WI38 (cell line): ENCODE results near the gene AHCY.
"Not testable (repeated sequence)": the region's sequence is repeated elsewhere in the genome, so short reads cannot be mapped to it uniquely, and the experiment has no call there.

Source experiments
- H3K4me3 ChIP-seq: 2 replicates; pipeline ENCODE4 v1.5.1; 2011; ENCODE audit warnings: low read depth, mild to moderate bottlenecking, control low read depth, low read length
- TF ChIP-seq, protein P1 (sequence below): IDR thresholded peaks from 2 replicates; pipeline ENCODE4 v1.5.1; 2012; ENCODE audit warnings: low read depth, mild to moderate bottlenecking, control low read depth, low read length

Gene AHCY

GRCh38 chr20:34299556-34300255 lies 3.4 kb downstream of the AHCY start:
- TF ChIP-seq, protein P1, sequence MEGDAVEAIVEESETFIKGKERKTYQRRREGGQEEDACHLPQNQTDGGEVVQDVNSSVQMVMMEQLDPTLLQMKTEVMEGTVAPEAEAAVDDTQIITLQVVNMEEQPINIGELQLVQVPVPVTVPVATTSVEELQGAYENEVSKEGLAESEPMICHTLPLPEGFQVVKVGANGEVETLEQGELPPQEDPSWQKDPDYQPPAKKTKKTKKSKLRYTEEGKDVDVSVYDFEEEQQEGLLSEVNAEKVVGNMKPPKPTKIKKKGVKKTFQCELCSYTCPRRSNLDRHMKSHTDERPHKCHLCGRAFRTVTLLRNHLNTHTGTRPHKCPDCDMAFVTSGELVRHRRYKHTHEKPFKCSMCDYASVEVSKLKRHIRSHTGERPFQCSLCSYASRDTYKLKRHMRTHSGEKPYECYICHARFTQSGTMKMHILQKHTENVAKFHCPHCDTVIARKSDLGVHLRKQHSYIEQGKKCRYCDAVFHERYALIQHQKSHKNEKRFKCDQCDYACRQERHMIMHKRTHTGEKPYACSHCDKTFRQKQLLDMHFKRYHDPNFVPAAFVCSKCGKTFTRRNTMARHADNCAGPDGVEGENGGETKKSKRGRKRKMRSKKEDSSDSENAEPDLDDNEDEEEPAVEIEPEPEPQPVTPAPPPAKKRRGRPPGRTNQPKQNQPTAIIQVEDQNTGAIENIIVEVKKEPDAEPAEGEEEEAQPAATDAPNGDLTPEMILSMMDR: no peak

DNA sequence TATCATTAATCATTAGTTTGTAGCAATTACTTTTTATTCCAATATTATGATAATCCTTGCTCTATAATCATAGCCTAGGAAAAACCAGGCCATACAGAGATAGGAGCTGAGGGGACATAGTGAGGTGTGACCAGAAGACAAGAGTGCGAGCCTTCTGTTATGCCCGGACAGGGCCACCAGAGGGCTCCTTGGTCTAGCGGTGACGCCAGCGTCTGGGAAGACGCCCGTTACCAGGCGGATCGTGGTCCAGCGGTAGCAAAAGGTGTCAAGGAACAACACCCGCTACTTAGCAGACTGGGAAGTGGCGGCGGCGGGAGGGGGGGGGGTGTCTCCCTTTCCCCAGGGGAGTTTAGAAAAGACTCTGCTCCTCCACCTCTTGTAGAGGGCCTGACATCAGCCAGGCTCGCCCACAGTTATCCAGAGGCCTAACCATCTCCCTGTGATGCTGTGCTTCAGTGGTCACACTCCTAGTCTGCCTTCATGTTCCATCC lies 4.8 kb downstream of the AHCY start:
- TF ChIP-seq, protein P1: 0 out of 2 replicates have a peak, but pooled peaks have one; percentile 21
- H3K4me3 ChIP-seq: not testable (repeated sequence)

More at GRCh38 chr20:34299556-34300255, 3.4 kb downstream of the AHCY start:
- no peak overlapping the region for H3K4me3 ChIP-seq

DNA sequence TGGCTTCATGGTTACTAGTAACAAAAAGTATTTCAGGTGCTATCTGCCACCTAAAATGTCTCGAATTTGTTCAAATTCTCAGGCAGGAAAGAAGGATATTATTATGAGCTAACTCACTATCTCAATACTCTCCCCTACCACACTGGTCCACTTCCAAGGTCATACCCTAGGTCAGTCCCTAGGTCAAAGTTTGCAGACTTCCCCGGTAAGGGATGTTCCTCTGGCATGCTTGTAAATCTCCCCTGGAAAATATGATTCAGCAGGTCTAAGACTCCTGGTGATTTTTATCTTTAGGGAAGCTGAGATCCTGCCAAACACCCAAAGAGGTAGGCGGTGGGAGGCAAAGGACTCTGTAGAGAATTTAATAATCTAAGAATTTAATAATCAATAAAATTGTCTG lies 6.7 kb downstream of the AHCY start:
- TF ChIP-seq, protein P1: no peak
- H3K4me3 ChIP-seq: no peak overlapping the region

DNA sequence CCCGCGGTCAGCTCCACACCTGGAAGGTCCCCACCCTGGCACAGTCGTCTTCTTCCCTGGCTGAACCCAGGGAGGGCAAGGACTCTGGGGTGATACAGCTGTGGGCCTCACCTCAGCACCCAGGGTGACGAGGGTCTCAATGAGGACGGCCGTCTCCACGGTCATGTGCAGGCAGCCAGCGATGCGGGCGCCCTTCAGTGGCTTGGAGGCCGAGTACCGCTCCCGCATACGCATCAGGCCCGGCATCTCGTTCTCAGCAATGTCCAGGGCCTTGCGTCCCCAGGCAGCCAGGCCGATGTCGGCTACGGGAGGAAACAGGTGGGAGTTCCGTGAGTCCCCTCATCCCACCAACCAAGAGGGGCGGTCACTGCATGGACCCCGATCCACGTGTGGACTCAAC lies 7.9 kb downstream of the AHCY start:
- H3K4me3 ChIP-seq: no peak overlapping the region
- TF ChIP-seq, protein P1: no peak

DNA sequence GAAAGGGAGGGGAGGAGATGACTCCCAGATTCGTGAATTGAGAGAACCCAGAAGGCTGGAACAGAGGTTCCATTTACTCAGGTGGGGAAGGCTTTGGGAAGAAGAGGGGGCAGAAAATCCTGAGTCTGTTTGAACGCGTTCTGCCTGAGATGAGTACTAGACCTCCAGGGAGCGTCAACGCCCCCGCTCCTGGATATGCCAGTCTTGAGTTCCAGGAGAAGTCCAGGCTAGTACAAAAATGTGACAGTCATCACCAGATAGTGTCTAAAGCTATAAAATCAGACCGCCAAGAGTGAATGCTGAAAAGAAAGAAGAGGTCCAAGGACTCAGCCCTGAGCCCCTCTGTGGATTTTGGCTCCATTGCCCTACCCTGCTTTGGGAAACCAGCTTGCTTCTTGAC lies 8.6 kb downstream of the AHCY start:
- no peak overlapping the region for H3K4me3 ChIP-seq
- TF ChIP-seq, protein P1: no peak

DNA sequence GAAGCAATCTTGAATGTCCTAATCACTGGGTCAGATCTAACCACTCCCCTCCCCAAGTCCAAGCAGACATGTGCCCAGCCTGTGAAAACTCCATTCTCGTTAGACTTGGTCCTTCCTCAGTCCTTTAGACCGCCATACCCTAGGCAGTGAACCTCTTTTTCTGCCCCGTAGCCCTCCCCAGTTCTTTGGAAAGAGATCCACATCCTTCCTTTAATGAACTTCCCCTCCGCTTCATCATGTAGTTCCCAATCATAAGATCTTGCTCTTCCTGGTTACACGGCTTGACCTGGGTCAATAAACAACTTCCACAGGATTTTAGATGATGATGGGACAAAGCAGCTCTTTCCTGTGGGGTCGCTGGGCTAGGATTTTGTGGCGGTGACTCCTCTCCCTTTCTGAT lies 9.6 kb downstream of the AHCY start:
- TF ChIP-seq, protein P1: no peak

DNA sequence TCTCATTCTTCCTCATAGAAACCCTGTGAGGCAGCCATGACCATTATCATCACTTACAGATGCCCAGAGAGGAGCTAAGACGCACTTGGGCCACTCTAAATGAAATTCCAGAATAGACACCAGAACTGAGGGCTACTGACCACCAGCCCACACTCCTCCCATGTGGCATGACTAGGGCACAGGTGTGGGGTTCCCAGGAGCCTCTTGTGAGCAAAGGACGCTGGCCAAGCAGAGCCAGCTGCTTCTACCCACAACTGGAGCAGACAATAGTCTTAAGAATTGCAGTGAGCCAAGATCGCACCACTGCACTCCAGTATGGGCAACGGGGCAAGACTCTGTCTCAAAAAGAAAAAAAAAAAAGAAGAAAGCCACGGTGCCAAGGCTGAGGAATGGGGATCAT lies 10.0 kb downstream of the AHCY start:
- TF ChIP-seq, protein P1: no peak
- H3K4me3 ChIP-seq: no peak overlapping the region

More for the DNA sequence above, 9.6 kb downstream of the AHCY start:
- no peak overlapping the region for H3K4me3 ChIP-seq
